Esophagus mucosa (tissue), 1 donor: Measurements from ENCODE around the gene ISX. TPM values are rescaled to one million over a fixed set of nuclear protein-coding genes. Genes with fewer than 3 reads are reported as not detected.

Experiments
- ATAC-seq: fragments of 200-7000 bp; cut with Tn5 transposase; one replicate; pipeline ENCODE4 v1.9.1; 2020
- total RNA-seq: library from RNA; stranded (reverse); gene quantifications from one replicate; pipeline ENCODE4 v1.2.4, GENCODE V29; 2023
- donor health status: DM: yes; HTN: yes; CAD: no.

The ISX gene
- total RNA-seq, 1 donor from 2014 or later = not detected

DNA sequence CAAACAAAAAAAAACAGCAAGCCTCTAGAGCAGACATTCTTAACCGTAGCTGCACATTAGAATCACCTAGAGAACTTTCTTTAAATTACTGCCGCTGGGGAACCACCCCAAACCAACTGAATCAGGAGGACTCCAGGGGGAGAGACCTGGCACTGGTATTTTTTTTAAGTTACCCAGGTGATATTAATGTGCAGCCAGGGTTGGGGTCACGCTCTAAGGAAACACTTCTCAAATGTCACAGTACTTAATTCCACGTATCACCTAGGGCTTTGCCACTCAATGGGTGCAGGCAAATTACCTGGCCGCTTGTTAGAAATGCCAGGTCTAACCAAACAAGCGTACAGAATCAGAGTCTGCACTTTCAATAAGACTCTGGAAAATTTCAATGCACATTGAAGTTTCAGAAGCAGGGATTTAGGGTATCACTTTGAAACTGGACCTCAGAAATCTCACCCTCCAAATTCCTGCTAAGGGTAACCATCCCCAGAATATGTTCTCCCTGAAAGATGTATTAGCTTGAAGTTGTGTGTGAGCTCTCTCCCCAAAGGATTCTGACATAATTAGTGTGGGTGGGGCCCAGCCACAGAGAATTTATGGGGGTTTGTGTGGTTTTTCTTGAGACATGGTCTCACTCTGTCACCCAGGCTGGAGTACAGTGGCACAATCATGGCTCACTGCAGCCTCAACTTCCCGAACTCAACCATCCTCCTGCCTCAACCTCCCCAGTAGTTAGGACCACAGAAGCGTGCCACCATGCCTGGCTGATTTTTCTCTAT is 12.7 kb upstream of the ISX start:
- no peak for ATAC-seq

DNA sequence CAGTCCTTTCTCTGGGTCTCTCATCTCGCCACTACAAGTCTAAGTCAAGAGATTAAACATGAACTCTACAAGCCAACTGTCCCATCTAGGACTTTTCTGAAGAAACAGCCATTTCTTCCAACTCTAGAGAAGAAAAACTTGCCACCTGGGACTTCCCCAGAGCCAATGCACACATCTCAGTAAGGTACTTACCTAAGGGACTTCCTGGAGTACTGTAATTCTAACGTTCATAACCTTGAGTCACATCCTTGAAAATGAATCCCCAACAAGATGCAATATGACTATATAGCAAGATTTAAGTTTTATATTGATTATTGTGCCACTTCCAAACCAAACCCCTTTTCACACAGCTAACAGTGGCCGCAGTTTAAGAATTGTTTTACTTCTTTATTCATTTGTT is 11.9 kb upstream of the ISX start:
- no peak for ATAC-seq

DNA sequence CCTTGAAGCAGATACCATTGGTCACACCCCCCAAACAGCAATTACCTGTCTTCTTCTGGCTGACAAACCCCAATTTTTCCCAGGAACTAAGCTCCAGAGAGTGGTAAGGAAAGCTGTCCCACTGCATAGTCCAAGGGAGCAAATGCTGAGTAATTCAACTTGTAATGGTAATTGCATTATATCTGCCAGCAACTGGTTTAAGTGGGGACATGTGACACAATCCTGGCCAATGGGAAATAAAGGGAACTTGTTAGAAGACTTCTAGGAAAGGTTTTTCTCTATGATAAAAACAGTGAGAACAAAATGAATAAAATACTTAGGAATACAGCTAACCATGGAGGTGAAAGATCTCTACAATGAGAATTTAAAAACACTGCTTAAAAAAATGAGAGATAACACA is 9.5 kb upstream of the ISX start:
- no peak for ATAC-seq

DNA sequence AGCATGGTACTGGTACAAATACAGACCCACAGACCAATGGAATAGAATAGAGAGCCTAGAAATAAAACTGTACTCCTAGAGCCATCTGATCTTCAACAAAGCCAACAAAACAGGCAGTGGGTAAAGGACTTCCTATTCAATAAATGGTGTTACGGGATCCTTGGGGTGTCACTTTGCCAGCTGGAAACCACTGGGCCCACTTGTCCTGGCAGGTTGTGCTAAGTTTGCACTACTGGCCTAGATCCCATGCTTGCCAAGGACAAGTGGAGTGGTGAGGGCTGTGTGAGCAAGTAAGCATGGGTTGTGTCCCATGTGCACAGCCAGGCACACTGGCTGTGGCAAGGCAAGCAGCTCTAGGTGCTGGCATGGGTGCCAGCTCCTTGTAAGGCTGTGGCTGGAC is 8.8 kb upstream of the ISX start:
- no peak for ATAC-seq

DNA sequence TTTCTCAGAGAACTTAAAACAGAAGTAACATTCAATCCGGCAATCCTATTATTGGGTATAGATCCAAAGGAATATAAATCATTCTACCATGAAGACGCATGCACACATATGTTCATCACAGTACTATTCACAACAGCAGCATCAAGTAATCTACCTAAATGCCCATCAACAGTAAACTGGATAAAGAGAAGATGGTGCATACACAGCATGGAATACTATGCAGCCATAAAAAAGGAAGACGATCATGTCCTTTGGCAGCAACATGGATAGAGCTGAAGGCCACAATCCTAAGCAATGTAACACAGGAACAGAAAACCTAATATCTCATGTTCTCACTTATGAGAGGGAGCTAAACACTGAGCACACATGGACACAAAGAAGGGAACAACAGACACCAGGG is 6.3 kb upstream of the ISX start:
- no peak for ATAC-seq

DNA sequence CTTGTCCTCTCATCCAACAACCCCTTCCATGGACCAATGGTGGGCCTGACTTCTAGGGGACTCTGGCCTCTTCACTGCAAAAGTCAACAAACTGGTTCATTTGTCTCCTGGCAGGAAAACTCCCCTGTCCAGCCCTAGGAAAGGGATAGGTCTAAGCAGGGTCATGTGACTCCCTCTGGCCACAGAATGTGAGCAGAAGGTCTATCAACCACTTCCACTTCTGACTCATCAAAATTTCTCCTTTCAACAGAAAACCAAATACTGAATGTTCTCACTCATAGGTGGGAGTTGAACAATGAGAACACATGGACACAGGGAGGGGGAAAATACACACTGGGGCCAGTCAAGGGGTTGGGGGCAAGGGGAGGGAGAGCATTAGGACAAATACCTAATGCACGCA is 1.3 kb upstream of the ISX start:
- no peak for ATAC-seq

DNA sequence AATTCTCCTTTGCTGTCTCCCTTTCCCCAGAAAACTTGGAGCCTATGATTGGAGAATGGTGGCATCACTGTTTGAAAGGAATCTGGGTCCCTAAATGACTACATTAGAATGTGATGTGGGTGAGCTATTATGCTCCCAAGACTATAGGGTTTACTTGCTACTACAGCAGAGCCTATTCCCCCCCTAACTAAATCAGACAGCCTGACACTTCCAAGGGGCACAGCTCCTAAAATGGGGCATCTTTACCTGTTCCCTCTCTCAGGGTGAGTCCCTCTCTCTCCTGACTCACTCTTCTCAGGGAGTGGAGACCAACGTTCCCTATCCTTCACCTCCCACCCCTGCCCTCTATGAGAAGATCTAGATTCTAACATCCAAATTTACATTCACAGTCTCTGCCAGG is 775 bp upstream of the ISX start:
- ATAC-seq = no peak

DNA sequence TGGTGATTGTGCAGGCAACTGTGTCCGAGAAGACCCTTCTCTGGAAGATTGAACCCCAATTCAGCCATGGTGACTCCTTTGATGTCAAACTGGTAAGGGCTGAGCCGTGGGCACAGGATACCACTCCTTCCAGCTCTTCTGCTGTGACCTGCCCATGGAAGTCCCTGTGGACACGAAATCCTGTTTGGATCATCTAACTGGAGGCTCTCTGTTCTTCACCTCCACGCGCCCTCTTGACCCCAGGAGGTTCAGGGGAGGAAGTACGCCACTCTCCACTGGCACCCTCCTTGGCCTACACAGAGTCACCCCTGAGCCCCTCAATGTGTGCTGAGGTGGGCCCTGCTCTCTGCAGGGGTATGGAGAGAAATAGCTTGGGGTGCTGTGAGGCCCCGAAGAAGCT is 810 bp downstream of the ISX start:
- no peak for ATAC-seq

DNA sequence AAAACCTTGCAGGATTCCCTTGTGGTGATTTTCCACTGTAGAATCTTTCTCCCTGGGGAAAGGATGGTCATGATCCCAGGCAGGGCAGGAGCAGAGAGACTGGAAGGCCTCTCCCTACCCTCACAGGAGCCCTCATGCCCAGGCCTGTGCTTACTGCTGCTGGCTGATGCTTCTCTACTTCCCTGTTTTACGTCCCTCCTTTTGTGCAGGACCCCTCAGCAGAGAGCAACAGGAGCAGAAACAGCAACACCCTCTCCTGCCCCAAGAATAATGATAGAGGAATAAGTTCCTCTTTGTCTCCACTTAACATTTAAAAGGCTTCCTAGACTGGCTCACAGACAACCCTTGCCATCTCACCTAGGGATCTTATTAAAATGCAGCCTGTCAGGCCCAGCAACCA is 3.6 kb downstream of the ISX start:
- ATAC-seq = no peak

DNA sequence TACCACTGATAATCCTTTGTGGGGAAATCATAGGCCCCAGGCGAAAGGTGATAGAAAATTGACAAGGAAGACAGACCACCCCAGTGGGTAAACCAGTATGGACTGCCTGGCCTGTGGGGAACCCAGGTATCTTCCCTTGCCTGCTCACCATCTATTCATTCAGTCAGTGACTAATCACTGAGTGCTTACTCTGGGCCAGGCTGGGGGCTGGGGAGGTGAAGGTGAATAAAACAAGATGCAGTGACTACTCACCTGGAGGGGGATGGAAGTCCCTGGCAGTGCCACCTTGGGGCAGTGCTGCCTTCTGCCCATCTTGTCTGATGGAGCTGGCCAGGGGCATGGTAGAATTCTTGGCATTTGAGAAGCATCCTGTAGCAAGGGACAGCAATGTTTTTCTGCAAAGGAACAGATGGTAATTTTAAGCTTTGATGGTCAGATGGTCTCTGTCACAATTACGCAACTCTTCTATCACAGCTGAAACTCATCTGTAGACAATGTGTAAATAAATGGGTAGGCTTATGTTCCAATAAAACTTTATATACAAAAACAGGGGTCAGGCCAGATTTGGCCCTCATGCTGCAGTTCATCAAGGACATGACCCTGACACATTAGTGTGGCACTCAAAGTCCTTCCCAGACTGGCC is 4.6 kb downstream of the ISX start:
- no peak for ATAC-seq

DNA sequence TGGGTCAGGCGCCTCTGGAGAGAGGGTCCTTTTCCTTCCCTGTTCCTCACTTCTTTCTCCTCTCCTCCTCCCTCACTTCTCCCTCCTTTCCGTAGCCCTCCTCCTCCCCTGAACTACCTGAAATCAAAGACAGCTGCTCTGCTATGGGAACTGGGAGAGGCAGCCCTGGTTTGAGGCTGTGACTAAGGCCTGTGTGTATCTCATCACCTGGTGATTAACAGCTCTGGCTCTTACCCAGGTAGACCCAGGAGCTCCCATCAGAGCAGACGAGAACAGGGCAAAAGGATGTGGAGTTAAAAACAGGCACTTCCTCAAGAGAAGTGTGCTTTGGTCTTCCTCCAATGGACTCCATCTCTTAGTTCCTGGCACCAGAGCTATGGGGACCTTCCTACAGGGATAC is 5.8 kb downstream of the ISX start:
- no peak for ATAC-seq

DNA sequence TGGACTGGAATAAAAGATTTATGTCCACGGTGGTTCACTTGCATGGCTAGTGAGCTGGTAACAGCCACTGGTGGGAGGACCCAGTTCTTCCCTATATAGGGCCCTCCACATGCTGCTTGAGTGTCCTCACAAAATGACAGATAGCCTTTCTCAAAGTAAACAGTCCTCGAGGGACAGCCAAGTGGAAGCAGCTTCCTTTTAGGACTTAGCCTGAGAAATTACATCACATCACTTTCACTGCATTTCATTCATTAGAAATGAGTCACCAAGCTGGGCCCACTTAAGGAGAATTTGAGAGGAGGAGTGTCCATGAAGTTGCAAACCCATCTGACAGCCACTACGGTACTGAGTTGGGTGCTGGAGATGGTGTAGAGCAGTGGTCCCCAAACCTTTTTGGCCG is 7.0 kb downstream of the ISX start:
- ATAC-seq = no peak

DNA sequence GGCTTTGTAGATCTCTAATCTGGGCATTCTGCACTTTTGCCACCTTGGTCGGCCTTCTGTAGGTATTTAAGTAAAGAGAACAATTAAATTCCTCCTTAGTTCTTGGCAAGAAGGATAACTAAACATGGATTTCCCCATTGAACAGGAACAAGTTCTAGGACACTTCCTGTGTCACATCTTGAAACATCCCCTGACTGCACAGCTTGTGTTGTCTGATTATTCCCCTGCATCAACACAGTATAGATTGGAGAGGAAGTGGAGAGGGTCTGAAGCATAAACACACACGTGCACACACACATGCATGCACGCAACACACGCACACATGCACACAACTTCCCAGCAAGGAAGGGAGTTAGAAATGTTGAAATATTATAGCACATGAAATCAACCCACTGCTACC is 8.6 kb downstream of the ISX start:
- no peak for ATAC-seq

DNA sequence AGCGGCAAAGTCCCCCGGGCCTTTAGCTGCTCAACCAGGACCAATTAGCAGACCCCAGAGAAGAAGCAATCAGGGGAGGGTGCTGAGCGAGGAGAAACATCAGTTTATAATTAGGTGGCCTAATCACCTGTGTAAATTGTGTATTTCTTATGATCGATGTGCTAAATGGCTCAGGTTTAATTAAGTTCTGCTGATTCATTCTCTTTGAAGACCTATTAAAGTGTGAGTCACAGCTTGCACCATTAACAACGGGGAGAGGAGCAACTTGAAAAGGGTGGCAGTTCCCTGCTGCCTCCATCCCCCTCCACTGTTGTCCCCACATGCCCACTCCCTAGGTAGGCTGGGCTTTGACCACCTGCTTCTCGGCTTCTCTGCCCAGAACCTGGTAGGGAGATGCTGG is 10.7 kb downstream of the ISX start:
- no peak for ATAC-seq

DNA sequence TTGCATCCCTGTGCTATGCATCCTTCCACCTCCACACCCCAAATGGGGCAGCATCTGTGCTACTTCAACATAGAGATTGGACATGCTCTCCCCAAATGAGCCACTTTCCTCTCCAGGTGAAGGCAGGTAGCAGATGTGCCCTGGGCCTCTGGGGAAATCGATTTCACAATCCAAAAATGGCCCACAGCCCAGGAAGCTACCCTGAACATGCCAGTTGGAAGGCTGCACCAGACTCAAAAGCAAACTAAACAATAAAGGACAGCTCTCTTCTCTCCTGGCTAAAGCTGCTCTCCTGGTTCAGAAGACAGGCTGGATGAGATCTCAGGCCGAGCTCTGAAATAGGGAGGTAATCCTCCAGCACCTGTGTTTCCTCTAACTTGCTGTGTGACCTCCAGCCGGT is 19.7 kb downstream of the ISX start:
- no peak for ATAC-seq

DNA sequence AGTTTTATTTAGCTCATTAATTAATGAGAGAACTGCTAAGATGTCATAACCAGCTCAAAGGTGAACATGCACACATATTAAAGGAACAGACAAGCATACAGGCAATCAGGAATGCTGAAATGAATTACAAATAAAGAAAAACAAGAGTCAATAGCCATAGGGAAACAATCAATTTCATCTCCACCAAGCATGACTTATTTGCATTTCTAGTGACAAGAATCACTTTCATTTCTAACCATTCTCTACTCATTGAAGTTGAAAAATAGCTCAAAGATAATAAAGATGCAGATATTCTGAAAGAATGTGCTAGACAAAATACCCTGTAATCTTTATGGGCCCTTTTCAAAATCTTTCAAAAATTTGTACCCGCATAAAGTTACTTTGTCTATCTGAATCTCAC is 23.2 kb downstream of the ISX start:
- ATAC-seq = no peak

DNA sequence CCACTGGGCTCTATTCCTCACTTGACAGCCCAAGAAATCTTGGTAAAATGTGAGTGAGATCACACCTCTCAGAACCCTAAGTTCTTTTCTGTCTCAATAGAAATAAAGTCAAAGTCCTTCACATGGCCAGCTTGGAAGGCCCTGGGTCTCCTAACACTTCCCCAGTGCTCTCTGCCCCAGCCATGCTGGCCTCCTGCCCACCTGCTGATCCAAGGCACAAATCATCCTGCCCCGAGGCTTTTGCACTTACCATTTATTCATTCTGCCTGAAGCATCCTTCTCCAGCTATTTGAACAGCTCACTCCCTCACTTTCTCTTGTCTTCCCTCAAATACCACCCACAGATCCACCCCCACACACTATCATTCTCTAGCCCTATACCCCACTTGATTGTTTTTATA is 26.4 kb downstream of the ISX start:
- no peak for ATAC-seq

DNA sequence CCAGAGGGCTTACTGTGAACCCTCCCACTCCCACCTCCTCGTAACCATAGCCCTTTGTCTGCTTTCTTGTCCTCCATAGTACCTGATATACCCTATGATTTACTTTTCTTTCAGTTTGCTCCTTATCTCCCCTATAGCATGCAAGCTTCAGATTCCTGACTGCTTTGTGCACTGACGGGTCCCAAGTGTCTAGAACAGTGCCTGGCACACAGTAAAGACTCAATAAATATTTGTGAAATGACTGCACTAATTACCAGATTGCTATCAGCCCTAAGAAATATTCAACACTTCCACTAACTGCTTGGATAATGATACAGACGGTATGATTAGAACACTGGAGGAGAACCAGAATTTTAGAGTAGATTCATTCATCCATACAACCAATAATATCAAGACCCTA is 33.0 kb downstream of the ISX start:
- ATAC-seq = no peak

DNA sequence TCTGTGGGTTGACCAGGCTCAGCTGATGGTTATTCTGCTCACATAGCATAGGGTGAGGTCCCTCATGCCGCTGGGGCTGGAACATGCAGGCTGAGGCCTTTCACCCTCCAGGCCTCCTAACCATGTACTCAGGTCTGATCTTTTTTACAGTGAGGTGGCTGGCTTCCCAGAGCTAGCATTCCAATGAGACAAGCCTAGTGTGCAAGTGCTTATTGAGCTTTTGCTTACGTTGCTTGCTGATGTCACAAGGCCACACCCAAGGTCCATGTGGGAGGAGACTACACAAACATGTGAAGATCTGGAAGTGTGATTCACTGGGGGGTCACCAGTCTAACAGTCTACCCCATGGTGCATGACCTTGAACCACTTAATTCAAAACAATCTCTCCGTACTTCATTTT is 33.9 kb downstream of the ISX start:
- ATAC-seq = no peak

DNA sequence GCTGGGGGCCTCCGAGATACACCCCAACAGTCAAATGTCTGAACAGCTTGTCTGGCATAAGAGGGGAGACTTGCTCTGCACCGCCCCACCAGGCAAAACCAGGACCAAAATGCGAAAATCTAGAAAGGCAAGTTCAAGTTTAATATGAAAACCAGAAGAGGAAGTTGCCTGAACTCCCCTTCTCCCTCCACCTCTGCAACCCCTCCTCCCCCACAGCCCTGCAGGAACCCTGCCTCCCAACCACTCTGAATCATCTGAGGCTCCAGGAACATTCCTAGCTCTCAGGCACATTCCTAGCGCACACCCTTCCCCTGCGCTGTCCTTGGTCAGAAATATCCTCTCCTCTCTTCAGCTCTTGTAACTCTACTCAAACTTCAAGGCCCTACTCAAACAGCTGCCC is 36.7 kb downstream of the ISX start:
- no peak for ATAC-seq

DNA sequence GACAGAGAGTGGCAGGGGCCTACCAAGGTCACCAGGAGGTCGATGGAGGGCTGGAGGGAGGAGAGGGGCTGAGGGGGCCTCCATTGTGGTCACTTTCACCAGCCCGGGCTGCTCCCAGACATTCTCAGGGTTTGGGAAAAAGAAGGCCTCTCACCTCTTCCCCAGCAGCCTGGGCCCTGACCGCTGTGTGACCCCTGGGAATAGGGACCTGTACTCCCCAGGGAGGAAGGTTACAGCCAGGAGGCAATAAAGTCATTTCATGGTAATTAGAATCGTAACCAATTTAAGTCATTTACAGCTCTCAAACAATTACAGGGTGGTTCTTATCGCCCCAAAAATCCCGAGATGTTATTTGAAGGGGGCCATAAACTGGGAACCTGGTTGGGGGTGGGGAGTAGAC is 37.8 kb downstream of the ISX start:
- no peak for ATAC-seq

DNA sequence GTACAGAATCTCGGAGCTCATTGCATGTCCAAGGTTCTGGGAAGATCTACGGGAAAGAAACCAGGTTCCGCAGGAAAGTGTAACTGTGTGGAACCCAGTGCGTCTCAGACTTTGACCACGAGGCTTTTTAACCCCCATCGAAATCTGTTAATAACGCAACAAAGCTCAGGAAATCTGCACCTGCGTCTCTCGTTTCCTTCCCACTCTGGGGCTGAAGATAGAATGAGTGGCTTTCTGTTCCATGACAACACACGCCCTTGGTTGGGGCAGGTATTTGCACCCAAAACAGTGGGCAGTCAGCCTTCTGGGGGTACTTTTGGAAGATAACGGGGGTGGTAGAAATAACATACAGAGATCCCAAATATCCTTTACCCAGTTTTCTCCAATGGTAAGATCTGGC is 38.5 kb downstream of the ISX start:
- no peak for ATAC-seq

DNA sequence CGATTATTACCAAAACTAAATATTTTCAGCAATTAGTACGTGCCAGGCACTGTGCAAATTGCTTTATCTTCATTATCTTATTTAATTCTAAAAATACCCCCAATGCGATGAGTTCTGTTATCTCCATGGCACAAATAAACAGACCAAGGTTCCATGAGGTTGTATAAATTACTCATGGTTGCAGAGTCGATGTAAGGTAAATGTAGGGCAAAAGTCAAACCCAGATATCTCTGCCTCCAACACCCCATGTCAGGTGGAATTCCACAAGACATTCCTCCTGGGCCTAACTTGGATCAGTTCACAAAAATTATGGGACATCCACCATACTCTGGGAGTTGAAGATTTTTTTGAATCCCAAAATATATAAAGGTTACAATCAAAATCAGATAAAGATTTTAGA is 43.7 kb downstream of the ISX start:
- no peak for ATAC-seq

DNA sequence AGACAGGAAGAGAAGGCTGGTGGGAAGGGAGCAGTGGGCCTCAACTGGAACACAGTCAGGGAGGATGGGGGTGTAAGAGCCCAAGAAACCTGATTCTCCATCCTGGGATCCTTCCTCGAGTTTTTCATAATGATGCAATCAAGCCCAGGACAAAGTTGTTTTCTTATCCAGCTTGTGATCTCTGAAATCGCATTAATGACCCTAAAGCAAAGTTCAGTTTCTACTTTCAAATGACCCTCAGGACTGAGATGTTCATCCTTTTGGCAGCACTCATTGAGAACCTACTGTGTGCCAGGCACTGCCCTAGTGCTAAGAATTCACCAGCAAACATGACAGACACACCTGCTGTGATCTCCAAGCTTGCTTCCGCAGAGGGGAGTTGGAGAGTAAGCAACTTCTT is 45.3 kb downstream of the ISX start:
- no peak for ATAC-seq

DNA sequence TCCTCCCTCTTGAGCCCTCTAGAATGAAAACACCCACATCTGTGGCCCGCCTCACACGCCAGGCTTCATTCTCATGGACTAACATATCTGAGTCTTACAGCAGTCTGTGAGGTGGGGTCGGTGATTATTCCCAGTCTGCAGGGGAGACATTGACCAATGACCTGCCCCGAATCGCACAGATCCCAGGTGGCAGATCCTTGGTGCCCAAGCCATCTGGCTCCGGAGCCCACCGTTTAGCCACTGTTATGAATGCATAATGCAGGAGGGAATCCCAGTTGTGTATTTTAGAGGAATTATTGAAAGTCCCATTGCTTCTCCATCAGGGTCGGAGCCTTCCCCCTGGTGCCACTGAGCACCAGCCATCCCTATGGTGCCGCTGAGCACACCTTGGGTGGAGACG is 47.4 kb downstream of the ISX start:
- ATAC-seq = no peak
